ENCODE results near the gene SYNDIG1.

SYNDIG1 gene

DNA sequence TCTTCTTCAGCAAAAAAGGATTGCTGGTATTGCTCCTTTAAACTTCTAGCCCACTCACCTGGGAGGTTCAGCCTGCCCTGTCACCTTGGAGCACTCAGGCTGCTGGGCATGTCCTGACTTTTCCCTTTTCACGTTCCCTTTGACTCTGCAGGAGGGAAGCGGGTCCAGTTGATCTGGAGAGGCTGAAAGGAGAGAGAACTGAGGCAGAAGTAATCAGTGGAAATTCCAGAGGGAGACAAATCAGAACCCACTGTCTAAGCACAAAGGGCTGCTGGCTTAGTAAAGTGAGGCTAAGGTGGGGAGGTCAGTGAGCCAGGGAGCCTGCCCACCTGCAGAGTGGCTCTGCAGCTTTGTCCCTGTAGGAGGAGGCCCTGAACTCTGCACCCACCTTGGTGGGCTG is 9.7 kb upstream of the SYNDIG1 start:
- TF ChIP-seq, protein P1, sequence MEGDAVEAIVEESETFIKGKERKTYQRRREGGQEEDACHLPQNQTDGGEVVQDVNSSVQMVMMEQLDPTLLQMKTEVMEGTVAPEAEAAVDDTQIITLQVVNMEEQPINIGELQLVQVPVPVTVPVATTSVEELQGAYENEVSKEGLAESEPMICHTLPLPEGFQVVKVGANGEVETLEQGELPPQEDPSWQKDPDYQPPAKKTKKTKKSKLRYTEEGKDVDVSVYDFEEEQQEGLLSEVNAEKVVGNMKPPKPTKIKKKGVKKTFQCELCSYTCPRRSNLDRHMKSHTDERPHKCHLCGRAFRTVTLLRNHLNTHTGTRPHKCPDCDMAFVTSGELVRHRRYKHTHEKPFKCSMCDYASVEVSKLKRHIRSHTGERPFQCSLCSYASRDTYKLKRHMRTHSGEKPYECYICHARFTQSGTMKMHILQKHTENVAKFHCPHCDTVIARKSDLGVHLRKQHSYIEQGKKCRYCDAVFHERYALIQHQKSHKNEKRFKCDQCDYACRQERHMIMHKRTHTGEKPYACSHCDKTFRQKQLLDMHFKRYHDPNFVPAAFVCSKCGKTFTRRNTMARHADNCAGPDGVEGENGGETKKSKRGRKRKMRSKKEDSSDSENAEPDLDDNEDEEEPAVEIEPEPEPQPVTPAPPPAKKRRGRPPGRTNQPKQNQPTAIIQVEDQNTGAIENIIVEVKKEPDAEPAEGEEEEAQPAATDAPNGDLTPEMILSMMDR (IDR thresholded peaks at IDR 0.05; ENCODE audit: borderline replicate concordance, control extremely low read depth, extremely low read depth, insufficient read depth, missing control alignments): no peak
- no peak for DNase-seq (ENCODE audit: low spot score)
- in situ Hi-C loops (cut with MboI; ENCODE audit: low sequenced_read_pairs, unreplicated experiment): no loop called here

DNA sequence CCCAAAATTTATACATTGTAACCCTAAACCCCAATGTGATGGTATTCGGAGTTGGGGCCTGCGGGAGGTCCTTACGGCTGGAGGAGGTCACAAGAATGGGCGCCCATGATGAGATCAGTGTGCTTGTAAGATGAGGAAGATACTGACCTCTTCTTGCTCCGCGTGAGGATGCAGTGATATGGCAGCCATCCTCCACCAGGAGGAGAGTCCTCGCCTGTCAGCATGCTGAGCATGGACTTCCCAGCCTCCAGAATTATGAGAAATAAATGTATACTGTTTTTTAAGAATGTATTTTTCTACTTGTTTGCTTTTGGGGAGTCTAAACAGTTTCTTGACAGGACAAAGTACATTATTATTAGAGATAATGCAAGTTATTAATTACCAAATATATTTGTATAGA is 8.7 kb upstream of the SYNDIG1 start:
- DNase-seq (ENCODE audit: low spot score): no peak
- in situ Hi-C loops (cut with MboI; ENCODE audit: low sequenced_read_pairs, unreplicated experiment): no loop called here
- TF ChIP-seq, protein P1 (IDR thresholded peaks at IDR 0.05; ENCODE audit: borderline replicate concordance, control extremely low read depth, extremely low read depth, insufficient read depth, missing control alignments): no peak

DNA sequence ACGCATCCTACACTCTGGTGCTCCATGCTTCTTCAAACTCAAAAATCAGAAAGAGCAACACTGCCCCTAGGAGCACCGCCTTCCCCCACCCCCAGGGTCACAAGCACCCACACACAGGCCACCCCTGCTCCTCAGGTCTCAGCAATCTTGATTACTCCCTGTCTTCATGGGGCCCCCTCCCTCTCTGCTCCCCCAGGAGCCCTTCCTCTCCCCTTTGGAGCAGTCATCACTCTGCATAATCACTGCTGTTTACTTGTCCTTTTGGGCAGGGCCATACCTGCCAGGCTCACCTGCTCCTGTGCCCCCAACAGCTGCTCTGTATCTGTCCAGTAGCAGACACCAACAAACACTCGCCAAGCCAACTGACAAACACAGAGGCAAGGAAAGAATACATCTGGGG is 7.6 kb upstream of the SYNDIG1 start:
- TF ChIP-seq, protein P1 (IDR thresholded peaks at IDR 0.05; ENCODE audit: borderline replicate concordance, control extremely low read depth, extremely low read depth, insufficient read depth, missing control alignments): no peak
- in situ Hi-C loops (cut with MboI; ENCODE audit: low sequenced_read_pairs, unreplicated experiment): no loop called here

DNA sequence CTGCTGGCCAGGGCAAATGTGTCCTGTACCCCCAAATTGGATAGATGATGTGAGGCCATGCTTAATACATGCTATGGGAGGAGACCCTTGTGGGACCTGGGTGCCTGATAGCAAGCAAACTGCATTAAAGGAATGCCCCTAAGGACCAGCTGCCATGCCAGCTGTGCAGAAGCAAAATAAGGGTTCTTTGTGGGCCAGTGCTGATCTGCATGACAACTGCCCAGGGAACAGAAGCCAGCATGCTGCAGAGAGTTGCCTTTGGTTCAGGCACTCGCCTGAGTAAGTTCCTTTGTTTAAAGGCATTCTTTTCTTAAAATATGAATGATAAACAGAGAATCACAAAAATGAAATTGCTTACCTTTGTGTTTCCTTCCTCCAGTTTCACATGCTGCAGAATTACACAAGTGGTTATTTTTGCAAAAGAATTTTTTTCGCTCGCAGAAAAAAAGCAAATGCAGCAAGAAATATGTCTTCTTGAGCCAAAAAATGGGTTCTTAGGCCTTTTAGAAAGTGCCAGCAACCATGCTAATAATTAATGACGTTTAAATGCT is 6.9 kb upstream of the SYNDIG1 start:
- TF ChIP-seq, protein P1 (IDR thresholded peaks at IDR 0.05; ENCODE audit: borderline replicate concordance, control extremely low read depth, extremely low read depth, insufficient read depth, missing control alignments): no peak
- DNase-seq (ENCODE audit: low spot score): no peak
- in situ Hi-C loops (cut with MboI; ENCODE audit: low sequenced_read_pairs, unreplicated experiment): no loop called here

More for the DNA sequence above, 7.6 kb upstream of the SYNDIG1 start:
- DNase-seq (ENCODE audit: low spot score): no peak

DNA sequence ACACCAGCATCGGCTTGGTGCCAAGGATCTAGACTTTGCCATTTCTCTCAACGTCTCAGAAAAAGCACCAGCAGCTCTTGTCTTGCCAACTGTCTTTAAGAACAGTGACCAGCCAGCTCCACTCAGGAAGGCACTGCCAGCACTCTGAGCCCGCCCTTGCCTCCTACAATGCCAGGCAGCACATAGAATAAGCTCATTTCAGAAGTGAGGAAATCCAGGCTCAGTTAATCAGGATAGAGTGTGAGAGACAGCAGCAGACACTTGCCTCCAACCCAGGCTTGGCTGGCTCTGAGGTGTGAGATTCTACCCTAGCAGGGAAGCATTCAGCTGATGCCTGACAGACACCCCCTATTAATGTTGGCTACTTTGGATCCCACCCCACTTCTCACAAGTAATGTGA is 4.3 kb upstream of the SYNDIG1 start:
- TF ChIP-seq, protein P1 (IDR thresholded peaks at IDR 0.05; ENCODE audit: borderline replicate concordance, control extremely low read depth, extremely low read depth, insufficient read depth, missing control alignments): no peak
- in situ Hi-C loops (cut with MboI; ENCODE audit: low sequenced_read_pairs, unreplicated experiment): no loop called here
- DNase-seq (ENCODE audit: low spot score): no peak

DNA sequence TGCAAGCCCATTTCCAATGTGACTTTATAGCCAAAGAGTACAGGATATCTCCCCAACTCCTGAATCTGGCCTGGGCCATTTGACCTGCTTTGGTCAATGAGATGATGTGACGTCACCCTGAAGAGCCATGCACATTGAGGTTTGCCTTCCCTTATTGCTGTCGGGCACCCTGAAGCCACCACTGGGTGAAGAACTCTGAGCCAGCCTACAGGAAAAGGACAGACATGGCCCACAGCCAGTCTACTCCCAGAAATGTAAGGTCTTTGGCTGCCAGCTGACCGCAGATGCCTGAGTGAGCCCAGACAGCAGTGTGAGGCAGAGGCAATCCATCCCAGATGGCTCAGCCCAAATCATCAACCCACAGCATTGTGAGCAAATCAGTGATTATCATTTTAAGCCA is 3.7 kb upstream of the SYNDIG1 start:
- in situ Hi-C loops (cut with MboI; ENCODE audit: low sequenced_read_pairs, unreplicated experiment): no loop called here
- DNase-seq (ENCODE audit: low spot score): no peak
- TF ChIP-seq, protein P1 (IDR thresholded peaks at IDR 0.05; ENCODE audit: borderline replicate concordance, control extremely low read depth, extremely low read depth, insufficient read depth, missing control alignments): no peak

Data from GM13976 (cell line).